ENCODE data around the gene TINCR.

TINCR gene

DNA sequence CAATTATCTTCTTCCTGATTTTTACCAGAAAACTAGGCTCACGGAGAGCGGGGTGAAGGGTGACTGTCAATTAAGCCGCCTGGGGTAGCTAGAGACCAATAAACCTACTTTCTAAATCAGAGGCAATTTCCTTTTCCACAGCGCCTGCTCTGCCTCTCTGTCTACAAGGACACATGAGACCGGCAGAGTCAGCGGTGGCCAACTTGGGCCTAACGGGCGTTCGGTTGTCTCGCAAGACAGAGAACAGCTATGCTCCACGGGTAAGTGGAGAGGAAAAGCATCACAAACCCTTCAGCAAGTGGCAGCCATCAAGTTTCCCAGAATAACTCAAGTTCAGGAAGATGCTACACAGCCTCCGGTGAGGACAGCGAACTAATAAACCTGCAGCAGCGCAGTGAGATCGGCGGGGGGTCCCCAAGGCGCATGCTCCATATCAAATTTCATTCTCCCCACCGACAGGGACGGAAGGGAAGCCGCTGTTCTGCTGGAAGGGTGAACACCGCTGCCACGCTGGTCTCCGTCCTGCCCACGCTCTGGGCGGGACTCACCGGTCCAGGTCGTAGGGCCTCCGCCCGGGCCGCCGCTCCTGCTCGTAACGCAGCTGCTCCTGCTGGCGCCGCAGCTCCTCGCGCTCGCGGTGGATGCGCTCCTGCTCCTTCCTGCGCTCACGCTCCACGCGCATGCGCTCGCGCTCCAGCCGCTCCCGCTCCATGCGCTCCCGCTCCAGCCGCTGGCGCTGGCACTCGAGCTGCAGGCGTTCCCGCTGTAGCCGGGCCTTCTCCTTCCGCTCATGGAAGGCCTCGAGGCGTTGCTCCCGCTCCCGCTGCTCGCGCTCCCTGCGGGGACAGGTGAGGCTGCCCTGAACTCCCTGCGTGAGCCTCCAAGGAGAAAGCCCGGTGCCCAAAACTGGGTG, 25.8 kb upstream of the TINCR start:
- TF ChIP-seq ZNF274 (IDR thresholded peaks at IDR 0.05; ENCODE audit: low read depth, low read length), result no peak
- no peak overlapping the region for H3K4me3 ChIP-seq (ENCODE audit: low read length)

DNA sequence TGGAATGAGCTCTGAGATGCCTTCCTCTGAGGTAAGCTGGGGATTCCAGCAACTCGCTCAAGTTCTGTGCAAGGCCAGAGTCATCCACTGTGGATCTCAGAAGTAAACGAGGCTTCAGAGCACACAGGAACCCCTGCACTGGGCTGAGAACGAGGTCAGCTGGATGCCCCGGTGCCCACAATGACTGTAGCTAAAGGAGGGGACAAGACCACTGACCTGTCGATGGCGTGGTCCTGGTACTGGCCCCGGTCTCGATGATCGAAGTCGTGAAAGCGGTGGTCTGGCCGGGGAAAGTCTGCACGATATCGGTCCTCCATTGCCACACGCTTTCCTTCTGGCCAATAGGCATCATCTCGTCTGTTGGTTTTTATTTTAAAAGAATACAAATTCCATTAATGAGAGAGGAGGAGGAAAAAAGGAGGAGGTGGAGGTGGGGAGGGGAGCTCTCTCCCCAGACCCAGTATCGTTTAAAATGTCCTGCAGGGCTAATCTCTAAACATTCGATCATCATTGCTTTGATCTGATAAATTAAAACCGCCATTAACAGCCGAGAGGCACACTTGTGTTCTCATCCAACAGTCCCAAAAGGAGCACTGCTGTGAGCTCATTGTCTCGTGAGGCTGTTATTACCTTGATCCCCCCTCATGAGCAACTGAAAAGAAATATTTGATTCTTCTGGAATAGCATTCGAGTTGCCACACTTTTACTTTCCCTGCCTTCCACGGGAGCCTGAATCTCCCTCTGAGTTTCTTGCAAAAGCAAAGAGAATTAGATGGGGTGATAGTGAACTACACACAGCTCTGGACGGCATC, 25.0 kb upstream of the TINCR start:
- H3K4me3 ChIP-seq (ENCODE audit: low read length), result no peak overlapping the region
- TF ChIP-seq ZNF274 (IDR thresholded peaks at IDR 0.05; ENCODE audit: low read depth, low read length), result no peak

DNA sequence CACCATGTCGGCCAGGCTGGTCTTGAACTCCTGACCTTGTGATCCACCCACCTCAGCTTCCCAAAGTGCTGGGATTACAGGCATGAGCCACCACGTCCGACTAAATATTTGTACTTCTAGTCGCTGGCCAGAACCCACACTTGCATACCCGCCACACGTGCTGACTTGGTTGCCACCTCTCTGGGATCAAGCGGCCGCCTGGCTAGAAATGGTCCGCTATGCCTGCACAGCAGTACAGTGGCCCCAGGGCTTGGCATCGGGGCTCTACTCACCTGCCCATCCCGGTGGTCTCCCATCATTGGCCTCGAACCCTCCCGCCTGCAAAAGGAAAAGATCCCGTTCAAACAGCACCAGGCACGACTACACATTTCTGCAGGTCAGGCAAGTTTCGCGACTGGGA, 23.7 kb upstream of the TINCR start:
- H3K4me3 ChIP-seq (ENCODE audit: low read length), result no peak overlapping the region
- no peak for TF ChIP-seq ZNF274 (IDR thresholded peaks at IDR 0.05; ENCODE audit: low read depth, low read length)

DNA sequence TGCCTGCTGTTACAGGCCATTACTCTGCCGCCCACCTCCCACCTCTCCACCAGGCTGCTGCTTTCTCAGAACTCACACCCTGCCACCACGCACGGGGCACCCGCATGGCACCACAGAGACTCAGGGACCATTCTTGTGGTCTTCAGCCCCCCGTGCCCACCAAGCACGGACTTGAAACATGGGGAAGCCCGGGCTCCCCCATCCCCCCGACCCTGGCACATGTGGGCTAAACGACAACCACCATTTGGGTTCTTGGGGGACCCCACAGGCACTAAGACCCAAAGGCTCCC, 23.1 kb upstream of the TINCR start:
- TF ChIP-seq ZNF274 (IDR thresholded peaks at IDR 0.05; ENCODE audit: low read depth, low read length), result no peak
- H3K4me3 ChIP-seq (ENCODE audit: low read length), result no peak overlapping the region

DNA sequence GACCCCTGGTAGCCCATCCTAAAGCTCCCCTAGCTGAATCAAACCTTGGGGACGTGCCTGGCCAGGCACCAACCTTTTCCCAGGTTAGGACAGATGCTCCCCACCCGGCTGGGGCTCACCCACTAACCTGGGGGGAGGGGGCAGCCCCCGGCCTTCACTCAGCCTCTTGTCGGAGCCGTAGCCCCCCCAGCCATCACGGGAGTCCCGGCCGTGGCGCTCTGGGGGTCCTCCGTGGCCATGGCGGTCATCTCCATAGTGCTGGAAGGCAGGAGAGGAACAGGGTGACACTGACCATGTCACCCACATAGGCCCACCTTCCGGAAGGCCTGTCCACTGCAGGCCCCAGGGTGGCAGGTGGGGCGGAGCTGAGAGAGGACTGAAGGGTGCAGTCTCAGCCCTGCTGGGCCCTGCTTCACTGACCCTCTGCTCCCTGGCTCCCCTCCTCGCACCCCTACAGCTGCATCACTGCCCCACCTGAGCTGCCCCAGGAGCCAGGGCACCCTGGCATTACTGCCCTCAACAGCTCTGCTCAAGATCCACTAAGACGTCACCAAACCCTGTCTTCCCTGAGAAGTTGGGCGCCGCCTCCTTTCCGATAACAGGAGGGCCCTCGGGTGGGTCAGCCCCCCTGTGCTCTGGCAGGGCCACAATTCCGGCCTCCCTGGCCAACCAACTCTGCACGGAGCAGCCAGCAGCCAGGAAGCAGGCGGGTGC, 22.6 kb upstream of the TINCR start:
- no peak for TF ChIP-seq ZNF274 (IDR thresholded peaks at IDR 0.05; ENCODE audit: low read depth, low read length)

DNA sequence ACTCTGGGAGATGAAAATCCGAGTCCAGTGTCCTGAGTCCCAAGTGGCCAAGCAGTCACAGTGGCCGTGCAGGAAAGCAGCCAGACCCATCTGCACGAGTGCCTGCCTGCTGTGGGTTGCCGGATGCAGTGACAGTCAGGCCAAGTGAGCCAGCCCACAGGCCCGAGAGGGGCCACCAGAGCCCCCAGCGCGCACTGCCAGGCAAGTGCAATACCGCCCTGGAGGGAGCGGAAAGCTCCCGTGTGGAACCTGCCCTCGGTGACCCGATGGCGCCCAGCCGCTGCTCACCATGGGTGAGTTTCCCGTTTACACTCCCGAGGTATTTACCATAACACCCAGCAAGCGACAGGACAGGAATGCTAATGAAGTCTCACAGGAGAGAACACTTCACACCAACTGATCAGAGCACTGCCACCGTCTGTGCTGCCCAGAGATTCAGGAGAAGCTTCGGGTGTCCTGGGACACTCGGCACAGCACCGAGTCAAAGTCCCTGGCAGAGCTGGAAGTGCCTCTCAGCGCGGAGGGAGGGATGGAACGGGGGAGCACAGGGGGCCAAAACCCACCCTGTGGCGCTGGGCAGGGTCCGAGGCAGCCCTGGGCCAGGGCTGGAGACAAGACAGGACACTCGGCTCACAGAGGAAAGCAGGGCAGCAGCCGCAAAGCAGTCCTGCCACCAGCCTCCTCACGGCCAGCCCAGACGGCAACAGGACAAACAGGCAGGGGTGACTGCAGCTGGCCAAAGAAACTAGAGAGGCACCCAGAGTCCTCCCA, 21.3 kb upstream of the TINCR start:
- TF ChIP-seq ZNF274 (IDR thresholded peaks at IDR 0.05; ENCODE audit: low read depth, low read length), result no peak
- H3K4me3 ChIP-seq (ENCODE audit: low read length), result no peak overlapping the region

More for the DNA sequence above, 22.6 kb upstream of the TINCR start:
- no peak overlapping the region for H3K4me3 ChIP-seq (ENCODE audit: low read length)

DNA sequence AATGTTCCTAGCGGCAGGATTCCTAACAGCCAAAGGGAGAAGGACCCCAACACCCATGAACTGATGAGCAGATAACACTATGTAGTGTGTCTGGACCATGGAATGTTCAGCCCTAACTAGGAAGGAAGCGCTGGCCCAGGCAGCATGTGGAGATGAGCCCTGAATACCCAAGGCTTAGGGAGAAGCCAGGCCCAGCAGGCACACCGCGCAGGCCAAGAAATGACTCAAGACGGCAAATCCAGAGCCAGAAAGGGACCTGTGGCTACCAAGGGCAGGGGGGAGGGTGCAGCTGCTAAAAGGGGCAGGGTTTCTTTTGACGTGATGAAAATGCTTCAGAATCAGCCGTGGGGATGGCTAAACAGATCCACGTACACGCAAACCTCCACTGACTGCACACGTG, 20.7 kb upstream of the TINCR start:
- no peak for TF ChIP-seq ZNF274 (IDR thresholded peaks at IDR 0.05; ENCODE audit: low read depth, low read length)
- H3K4me3 ChIP-seq (ENCODE audit: low read length), result no peak overlapping the region

DNA sequence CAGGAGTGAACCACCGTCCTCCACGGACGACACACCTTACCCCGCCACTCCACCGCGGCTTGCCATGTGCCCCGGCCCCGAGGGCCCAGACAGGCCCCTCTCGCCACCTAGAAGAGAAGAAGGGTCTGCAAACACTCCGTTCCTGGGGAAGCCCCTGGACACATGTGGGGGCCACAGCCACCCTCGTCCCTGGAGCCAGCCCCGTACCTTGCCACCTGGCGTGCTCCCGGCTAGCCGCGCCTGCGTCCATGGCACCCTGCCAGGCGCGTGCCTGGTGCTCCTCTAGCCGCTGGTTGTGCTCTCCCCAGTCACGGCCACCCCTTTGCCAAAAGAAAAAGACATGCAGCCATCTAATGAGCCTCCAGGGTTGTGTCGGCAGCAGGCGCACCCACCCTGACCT, 19.9 kb upstream of the TINCR start:
- H3K4me3 ChIP-seq (ENCODE audit: low read length), result no peak overlapping the region
- no peak for TF ChIP-seq ZNF274 (IDR thresholded peaks at IDR 0.05; ENCODE audit: low read depth, low read length)

DNA sequence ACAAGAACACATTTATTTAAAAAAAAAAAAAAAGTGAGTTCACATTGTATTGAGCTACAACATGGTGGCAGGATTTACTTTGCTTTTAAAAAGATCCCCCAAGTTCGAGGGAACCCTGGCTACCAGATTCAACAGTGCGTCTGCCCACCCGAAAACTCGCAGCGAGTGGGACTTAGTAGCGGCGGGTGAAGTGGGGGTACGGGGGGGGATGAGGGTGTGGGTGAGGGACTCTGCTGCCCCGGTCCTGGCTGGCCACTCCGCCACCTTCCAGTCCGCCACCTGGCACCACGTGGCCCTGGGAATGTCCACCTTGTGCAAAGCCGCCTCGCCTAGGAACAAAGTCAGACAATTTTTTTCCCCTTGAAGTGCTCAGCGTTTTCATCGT, 19.3 kb upstream of the TINCR start:
- TF ChIP-seq ZNF274 (IDR thresholded peaks at IDR 0.05; ENCODE audit: low read depth, low read length), result no peak
- H3K4me3 ChIP-seq (ENCODE audit: low read length), result no peak overlapping the region

DNA sequence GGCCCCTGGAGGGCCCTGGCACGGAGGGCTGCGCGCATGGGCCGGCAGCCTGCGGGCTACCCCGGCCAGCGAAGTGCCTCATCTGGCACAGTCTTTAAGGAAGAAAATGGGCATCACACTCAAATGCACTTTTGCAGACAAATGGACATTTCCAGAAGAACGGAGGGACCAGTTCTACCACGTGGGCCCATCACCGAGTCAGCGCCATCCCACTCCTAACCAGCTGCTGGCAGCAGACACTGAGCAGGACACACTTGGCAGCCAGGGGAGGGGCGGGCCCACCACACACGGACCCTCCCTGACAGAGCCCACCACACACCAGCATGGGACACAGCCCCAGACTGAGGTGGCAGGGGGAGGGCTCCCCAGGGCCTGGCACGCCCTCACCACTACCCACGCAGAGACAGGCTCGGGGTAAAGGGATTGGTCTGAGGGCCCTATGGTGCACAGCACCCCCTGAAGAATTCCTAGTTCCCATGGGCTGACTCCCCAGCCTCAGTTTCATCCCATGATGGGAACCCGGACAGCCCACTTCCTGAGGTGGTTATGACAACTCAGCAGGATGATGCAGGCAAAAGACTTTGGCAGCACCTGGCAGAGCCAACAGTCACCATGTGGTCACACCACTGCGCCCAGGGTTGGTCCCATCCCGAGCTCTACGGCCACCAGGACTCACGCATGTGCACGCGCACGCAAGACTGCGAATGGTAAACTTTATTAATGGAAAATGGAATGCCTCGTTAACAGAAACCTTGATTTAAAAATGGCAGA, 18.7 kb upstream of the TINCR start:
- TF ChIP-seq ZNF274 (IDR thresholded peaks at IDR 0.05; ENCODE audit: low read depth, low read length), result no peak
- H3K4me3 ChIP-seq (ENCODE audit: low read length), result no peak overlapping the region

DNA sequence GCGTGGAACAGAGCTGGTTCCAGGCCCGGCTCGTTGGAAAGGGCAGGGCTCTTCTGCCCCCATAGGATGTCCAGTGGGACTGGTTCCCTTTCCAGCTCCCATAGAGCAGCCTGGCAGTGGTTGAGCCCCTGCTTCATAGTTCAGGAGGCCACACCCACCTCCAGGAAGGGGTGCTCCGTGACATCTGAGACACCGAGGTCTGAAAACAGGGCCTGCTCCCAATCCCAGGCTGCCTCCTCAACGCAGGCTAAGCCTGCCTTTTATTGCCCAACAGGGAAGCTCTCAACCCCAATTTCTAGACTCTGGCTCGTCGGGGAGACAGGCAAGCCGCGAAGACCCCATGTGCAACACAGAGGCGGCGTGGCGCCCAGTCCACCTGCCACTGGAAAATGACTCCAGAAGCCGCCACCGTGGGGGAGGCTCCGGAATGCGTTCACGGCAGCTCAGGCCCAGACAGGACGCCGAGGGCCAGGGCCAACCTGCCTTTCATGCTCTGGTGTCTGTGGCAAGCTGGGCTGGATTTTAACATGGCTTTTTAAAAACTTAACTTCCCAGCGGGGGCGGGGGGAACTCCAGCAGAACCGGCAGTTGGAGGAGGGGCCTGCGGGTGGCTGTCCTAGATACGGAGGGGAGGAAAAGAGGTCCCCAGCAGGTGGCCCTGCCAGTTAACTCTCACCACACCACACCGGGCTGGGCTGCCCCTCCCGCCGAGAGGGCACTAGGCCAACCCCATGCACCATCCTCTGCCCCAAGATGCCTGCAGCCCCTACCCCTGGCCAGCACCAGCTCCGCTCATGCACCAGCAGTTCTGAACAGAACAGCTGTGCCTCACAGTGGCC, 17.9 kb upstream of the TINCR start:
- no peak overlapping the region for H3K4me3 ChIP-seq (ENCODE audit: low read length)
- no peak for TF ChIP-seq ZNF274 (IDR thresholded peaks at IDR 0.05; ENCODE audit: low read depth, low read length)

DNA sequence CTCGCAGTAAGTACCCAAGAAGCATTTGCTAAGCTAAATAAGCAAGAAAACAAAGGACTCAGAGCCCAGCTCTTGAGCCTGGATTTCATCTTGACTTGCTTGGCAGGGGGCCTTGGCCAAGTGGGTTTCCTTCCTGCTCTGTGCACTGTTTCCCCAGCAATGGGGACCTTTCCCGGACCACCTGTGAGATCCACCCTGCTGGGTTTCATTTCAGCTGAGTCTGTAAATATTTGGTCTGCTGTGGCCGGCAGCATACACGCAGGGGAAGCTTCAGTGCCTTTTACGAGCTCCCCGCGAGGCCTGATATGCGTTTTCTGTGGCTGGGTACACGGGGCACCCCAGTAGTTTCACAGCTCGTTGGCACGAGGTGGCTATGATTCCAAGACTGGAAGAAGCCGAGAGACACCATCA, 12.4 kb upstream of the TINCR start:
- H3K4me3 ChIP-seq (ENCODE audit: low read length), result no peak overlapping the region
- TF ChIP-seq ZNF274 (IDR thresholded peaks at IDR 0.05; ENCODE audit: low read depth, low read length), result no peak

Measured in GM08714 (cell line).